Measurements from ENCODE around the gene TMEM220. TPM values are rescaled to one million over a fixed set of nuclear protein-coding genes. Genes with fewer than 3 reads are reported as not detected.

Gene TMEM220
- not detected in 2 replicates for total RNA-seq (2014; rRNA removed; shearing (Covaris generic))

GRCh38 chr17:10729334-10730193, at the start of gene TMEM220:
TMEM220 (minus strand) TSS chr17:10730023; CDS start chr17:10729851, 172 bp downstream.

GRCh38 chr17:10697092-10698081, 32.4 kb downstream of the TMEM220 start, which contains the start of the genes ADPRM and SCO1:
ADPRM (plus strand) TSS chr17:10697594; CDS start chr17:10704927, 7,333 bp downstream.
SCO1 (minus strand) TSS chr17:10697533; CDS start chr17:10697507, 26 bp downstream.

Other genes starting within 250 kb of the TMEM220 start
- not detected in 2 replicates for gene MYH1, start 211.5 kb downstream of the TMEM220 start, total RNA-seq (2014; rRNA removed; shearing (Covaris generic))
- gene MYH2, start 180.4 kb downstream of the TMEM220 start, total RNA-seq (2014; rRNA removed; shearing (Covaris generic)), result not detected in 2 replicates
- 0.98 and 1.4 TPM in 2 replicates for gene MYH3, start 72.7 kb downstream of the TMEM220 start, total RNA-seq (2014; rRNA removed; shearing (Covaris generic))
- 74.7 and 77.3 TPM in 2 replicates for gene SCO1, start 32.5 kb downstream of the TMEM220 start, total RNA-seq (2014; rRNA removed; shearing (Covaris generic))
- gene ADPRM, start 32.4 kb downstream of the TMEM220 start, total RNA-seq (2014; rRNA removed; shearing (Covaris generic)), result 9.8 and 13.8 TPM in 2 replicates
- not detected in 2 replicates for gene TMEM238L, start 74.1 kb upstream of the TMEM220 start, total RNA-seq (2014; rRNA removed; shearing (Covaris generic))
- gene PIRT, start 108.1 kb upstream of the TMEM220 start, total RNA-seq (2014; rRNA removed; shearing (Covaris generic)), result not detected in 2 replicates

Data from A375 (cell line).